ENCODE measurements around the gene DPP6. TPM values are rescaled to one million over a fixed set of nuclear protein-coding genes. Genes with fewer than 3 reads are reported as not detected.

Gene DPP6
- total and polyA plus RNA-seq, 12 donors: 0.07 to 2.1 (median 0.16) TPM; not detected in 4

GRCh38 chr7:154620141-154620755, 568.0 kb downstream of the DPP6 start:
- H3K9me3 ChIP-seq: peaks cover 0 to 4% (median 0%) of the 10 kb centered on the region in 11 donors
- no peak overlapping the region for H3K4me3 ChIP-seq
- peaks cover 0 to 4% (median 0%) of the 10 kb centered on the region in 7 donors for H3K27me3 ChIP-seq
- WGBS, 2 donors: 94 to 95% methylated on average over 9 of the region's 9 CpGs
- H3K4me1 ChIP-seq: no peaks in the 10 kb centered on the region
- H3K27ac ChIP-seq: no peak overlapping the region
- ATAC-seq (no peak), DNase-seq (no peak)
- TF ChIP-seq CTCF (IDR thresholded peaks at IDR 0.05): no peak
- intact Hi-C loops (cut with DNase I): no loop called here
- no peaks in the 10 kb centered on the region for H3K36me3 ChIP-seq

- no peaks in the 10 kb centered on the region for H3K36me3 ChIP-seq
- H3K4me3 ChIP-seq: no peak overlapping the region
- DNase-seq (no peak), ATAC-seq (no peak)
- H3K27ac ChIP-seq: no peak overlapping the region
- no peaks in the 10 kb centered on the region for H3K27me3 ChIP-seq
- intact Hi-C loops (cut with DNase I): no loop called here
- peaks cover 0 to 4% (median 0%) of the 10 kb centered on the region in 11 donors for H3K9me3 ChIP-seq
- WGBS, 2 donors: 89 to 96% methylated on average over 22 of the region's 22 CpGs
- TF ChIP-seq CTCF (IDR thresholded peaks at IDR 0.05): no peak
- H3K4me1 ChIP-seq: no peaks in the 10 kb centered on the region
These were observed 571.2 kb downstream of the DPP6 start for GRCh38 chr7:154623399-154623798.

GRCh38 chr7:154627646-154628290, 575.6 kb downstream of the DPP6 start:
- Histone ChIP-seq H3K9me3 (no peaks in the 10 kb centered on the region), H3K36me3 (no peaks in the 10 kb centered on the region), H3K4me1 (no peaks in the 10 kb centered on the region), H3K27ac (no peak overlapping the region), H3K27me3 (peaks cover 0 to 9% (median 0%) of the 10 kb centered on the region in 7 donors), H3K4me3 (no peak overlapping the region)
- WGBS, 2 donors: 70 to 72% methylated on average over 5 of the region's 5 CpGs
- ATAC-seq (no peak), DNase-seq (no peak)
- intact Hi-C loops (cut with DNase I): no loop called here
- no peak for TF ChIP-seq CTCF (IDR thresholded peaks at IDR 0.05)

GRCh38 chr7:154628556-154628955, 576.4 kb downstream of the DPP6 start:
- Histone ChIP-seq H3K4me1 (no peaks in the 10 kb centered on the region), H3K27me3 (peaks cover 0 to 9% (median 0%) of the 10 kb centered on the region in 7 donors), H3K27ac (no peak overlapping the region), H3K36me3 (no peaks in the 10 kb centered on the region), H3K4me3 (no peak overlapping the region), H3K9me3 (no peaks in the 10 kb centered on the region)
- ATAC-seq (no peak), DNase-seq (no peak)
- intact Hi-C loops (cut with DNase I): no loop called here
- 52 to 64% methylated on average over 7 of the region's 7 CpGs for WGBS, 2 donors
- no peak for TF ChIP-seq CTCF (IDR thresholded peaks at IDR 0.05)
